IPS-18c (cell line): ENCODE measurements around the gene ETV4.

ENCODE experiments used
- H3K4me3 ChIP-seq: 2 replicates; pipeline ENCODE4 v1.7.0; 2013; ENCODE audit warnings: low read depth, mild to moderate bottlenecking, low read length, moderate library complexity; ENCODE audit not compliant: insufficient read depth
- H3K9me3 ChIP-seq: one replicate; pipeline ENCODE4 v1.6.1; 2013; ENCODE audit warnings: mild to moderate bottlenecking, low read length, moderate library complexity; ENCODE audit not compliant: control insufficient read depth, insufficient read depth

The ETV4 gene

DNA sequence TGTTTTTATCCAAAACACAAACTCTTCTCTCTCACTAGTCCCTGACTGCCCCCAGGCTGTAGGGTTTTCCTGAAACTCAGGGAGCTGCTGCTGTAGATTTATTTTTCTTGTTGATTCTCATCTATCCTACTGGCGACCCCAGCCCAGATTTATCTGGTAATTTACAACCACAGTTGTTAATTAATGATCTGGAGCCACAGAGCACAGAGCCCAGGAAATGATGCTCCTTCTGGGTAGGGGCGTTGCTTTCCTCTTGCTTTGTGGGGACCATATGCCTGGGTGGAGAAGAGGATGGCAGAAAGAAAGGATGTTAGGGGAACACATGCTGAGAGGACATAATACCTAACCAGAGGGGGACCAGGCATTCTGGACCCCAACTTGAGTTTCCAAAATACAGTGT is 7.4 kb upstream of the ETV4 start:
- Histone ChIP-seq H3K4me3 (no peak overlapping the region), H3K9me3 (peaks cover under 1% of the 10 kb centered on the region)

- no peaks in the 10 kb centered on the region for H3K9me3 ChIP-seq
- H3K4me3 ChIP-seq, result no peak overlapping the region
Measured at GRCh38 chr17:43552229-43552837, 6.2 kb upstream of the ETV4 start.

GRCh38 chr17:43550754-43551153 is 4.6 kb upstream of the ETV4 start:
- H3K9me3 ChIP-seq, result no peaks in the 10 kb centered on the region
- H3K4me3 ChIP-seq, result no peak overlapping the region

GRCh38 chr17:43549496-43549895 is 3.4 kb upstream of the ETV4 start:
- Histone ChIP-seq H3K4me3 (no peak overlapping the region), H3K9me3 (no peaks in the 10 kb centered on the region)

GRCh38 chr17:43548689-43549379 is 2.7 kb upstream of the ETV4 start:
- Histone ChIP-seq H3K4me3 (no peak overlapping the region), H3K9me3 (no peaks in the 10 kb centered on the region)

- Histone ChIP-seq H3K4me3 (no peak overlapping the region), H3K9me3 (no peaks in the 10 kb centered on the region)
Measured at GRCh38 chr17:43547659-43548256, 1.6 kb upstream of the ETV4 start.

DNA sequence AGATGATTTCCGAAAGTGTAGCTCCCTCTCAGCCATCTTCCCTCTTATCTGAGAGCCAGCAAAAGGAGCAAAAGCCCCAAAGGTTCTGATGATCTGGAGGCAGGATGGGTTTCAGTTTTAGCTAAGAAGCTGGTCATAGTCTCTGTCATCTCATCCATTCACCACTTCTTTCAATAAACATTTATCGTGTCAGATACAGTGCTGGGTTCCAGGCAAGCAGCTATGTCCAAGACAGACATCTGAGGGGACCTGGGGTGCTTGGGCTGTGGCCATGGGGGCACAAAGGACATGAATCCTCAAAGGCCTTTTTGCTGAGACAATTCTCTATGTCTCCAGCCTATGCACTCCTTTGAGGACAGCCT is 1.0 kb upstream of the ETV4 start:
- Histone ChIP-seq H3K9me3 (no peaks in the 10 kb centered on the region), H3K4me3 (no peak overlapping the region)

DNA sequence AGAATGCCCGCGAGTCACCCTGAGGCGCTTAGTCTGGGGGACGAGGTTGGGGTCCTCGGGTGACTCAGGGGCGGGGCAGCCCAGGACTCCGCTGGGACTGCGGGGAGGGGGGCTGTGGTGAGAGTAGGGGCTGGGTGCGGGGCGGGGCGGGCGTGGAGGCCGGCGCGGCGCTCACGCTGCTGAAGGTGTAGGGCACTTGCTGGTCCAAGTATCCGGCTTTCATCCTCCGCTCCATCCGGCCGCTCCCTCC is 832 bp downstream of the ETV4 start:
- Histone ChIP-seq H3K9me3 (no peaks in the 10 kb centered on the region), H3K4me3 (peak overlapping the region; percentile 74)

DNA sequence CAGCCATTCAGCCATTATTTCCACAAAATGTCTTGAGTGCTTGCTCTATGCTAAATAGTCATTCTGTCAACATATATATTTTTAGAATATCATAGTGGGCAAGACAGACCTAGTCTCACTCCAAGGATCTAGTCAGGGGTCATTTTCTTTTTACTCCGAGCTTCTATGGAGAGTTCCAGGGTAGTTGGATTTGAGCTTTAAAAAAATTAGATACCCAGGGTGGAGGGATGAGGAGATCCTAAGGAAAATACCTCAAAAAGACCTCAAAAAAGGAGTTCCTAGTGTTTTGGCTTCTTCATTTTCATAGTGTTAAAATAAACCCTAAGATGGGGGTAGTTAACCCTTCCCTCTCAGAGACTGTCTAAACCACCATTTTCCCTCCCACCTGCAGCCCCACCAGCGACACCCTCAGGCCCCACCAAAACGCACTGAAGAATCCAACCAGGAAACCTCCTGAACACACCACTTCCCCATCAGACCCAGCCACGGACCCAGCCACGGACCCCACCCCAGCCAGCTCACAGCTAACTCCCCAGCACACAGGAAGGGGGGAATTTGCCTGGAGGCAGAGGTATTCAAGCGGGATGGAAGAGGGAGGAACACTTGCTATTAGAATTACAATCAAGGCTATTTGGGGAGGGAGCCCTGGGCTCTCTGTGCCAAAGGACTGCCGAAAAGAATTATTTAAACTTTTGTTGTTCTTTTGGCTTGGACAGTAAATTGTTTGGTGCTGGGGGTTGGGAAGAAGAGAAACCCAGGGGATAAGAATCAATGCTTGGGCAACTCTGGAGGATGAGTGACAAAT is 2.2 kb downstream of the ETV4 start:
- H3K4me3 ChIP-seq, result peak overlapping the region; percentile 74
- H3K9me3 ChIP-seq, result no peaks in the 10 kb centered on the region

DNA sequence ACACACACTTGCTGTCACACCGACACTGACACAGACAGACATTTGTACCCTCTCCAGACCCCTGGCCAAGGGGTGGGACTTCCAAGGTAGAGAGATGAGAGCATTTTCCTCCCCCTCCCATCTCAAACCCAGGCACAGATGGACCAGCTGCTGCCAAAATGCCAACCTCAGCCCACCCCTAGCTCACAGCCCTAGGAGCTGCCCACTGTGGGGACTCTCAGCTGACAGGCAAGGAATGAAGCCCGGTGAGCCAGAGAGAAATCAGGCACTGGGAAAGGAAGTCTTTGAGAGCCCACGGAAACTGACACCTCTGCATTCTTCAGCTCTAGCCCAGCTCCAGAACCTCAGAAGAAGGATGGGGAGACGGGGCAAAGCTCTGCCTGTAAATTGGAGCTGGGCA is 2.8 kb downstream of the ETV4 start:
- Histone ChIP-seq H3K9me3 (no peaks in the 10 kb centered on the region), H3K4me3 (peak overlapping the region; percentile 74)

DNA sequence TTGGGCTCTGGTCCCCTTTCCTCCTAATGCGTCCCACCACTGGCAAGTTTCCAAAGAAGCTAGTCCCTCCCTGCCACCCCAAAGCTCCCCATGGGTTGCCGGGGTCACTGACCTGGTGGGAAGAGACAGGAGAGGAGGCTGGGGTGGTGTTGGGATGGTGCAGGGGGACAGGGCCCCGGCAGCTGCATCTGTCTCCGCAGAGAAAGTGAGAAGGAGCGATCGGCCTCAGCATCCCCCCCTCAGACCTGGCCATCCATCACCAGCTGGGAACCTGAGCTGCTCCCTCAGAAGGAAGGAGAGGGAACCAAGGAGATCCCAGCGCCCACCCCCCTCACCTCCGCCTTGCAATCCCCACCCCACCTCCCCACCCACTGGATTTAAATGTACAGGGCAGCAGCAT is 3.3 kb downstream of the ETV4 start:
- Histone ChIP-seq H3K9me3 (no peaks in the 10 kb centered on the region), H3K4me3 (peak overlapping the region; percentile 29)

- Histone ChIP-seq H3K4me3 (peak overlapping the region; percentile 15), H3K9me3 (no peaks in the 10 kb centered on the region)
Measured at GRCh38 chr17:43540821-43541674, 5.1 kb downstream of the ETV4 start.

GRCh38 chr17:43536236-43536992 is 9.7 kb downstream of the ETV4 start:
- no peak overlapping the region for H3K4me3 ChIP-seq
- no peaks in the 10 kb centered on the region for H3K9me3 ChIP-seq

DNA sequence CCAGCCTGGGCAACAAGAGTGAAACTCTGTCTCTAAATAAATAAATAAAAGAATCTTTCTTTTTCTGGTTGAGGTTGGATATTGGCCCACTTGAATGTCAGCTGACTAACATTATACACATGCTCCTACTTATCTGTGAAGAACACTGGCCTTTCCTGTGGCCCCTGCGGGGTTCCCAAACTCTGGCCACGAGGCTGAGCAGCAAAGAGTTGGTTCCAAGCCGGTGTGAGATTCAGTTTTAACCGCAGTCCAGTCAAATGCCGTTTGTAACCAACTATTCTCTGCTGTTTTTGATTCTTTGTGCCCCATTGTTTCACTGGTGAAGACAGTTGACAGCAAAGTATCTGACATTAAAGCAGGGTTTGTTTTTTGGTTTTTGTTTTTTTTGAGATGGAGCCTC is 11.2 kb downstream of the ETV4 start:
- Histone ChIP-seq H3K4me3 (no peak overlapping the region), H3K9me3 (no peaks in the 10 kb centered on the region)

GRCh38 chr17:43533699-43534098 is 12.4 kb downstream of the ETV4 start:
- Histone ChIP-seq H3K4me3 (no peak overlapping the region), H3K9me3 (no peaks in the 10 kb centered on the region)

GRCh38 chr17:43532581-43532980 is 13.6 kb downstream of the ETV4 start:
- no peaks in the 10 kb centered on the region for H3K9me3 ChIP-seq
- no peak overlapping the region for H3K4me3 ChIP-seq

GRCh38 chr17:43531955-43532354 is 14.2 kb downstream of the ETV4 start:
- no peaks in the 10 kb centered on the region for H3K9me3 ChIP-seq
- H3K4me3 ChIP-seq, result no peak overlapping the region
